Measurements from ENCODE around the gene ZMAT5. TPM values are rescaled to one million over a fixed set of nuclear protein-coding genes. Genes with fewer than 3 reads are reported as not detected.
A peak's percentile ranks its signal among the peaks of the same experiment; 100 is the strongest.

The ZMAT5 gene
- polyA plus RNA-seq, 1 donor (not counting 4 experiments of a cell fraction or from before 2014, with no cell fraction given), result 11.1 TPM

DNA sequence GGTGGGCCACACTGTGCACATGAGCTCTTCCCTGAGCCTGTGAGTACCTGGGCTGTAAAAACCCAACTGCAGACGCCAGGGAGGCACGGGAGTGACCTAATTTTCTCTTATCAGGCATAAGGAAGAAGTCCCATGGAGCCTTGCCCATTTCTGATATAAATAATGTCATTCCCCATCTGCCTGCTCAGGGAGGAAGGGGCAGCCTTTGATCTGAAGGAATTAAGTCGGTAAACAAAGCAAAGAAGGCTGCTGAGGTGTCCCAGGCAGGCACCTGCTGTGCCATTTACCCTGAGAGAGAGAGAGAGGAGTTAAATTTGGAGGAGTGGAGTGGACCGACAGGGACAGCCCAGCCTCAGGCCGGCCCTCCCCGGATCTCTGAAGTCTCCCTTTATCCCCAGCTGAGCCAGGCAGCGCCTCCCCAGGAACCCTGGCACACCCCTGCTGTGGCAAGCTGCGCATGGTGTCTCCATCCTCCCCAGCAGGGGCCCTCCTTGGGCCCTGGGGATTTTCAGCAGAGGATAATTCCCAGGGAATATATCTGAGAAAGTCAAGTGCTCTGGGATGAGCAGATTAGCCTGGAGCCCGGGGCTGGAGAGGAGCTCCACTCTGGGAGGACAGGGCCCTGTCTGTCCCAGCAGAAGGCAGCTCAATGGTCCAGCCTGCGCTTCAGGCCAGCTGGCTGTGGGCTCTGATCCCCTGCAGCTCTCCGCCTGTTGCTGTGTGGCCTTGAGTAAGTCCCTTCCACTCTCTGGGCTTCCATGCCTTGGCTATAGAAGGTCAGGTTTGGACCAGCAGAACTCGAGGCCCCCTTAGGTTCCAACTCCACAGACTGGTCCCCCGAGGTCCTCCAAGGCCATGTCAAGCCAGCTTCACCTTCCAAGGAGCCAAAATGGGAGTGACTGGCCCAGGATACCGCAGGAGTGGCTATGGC is 64.5 kb downstream of the ZMAT5 start:
- H3K79me2 ChIP-seq (ENCODE audit: control insufficient read depth, insufficient read depth, low read length), result no peaks in the 10 kb centered on the region
- FAIRE-seq, result no peak
- H3K4me1 ChIP-seq (ENCODE audit: control insufficient read depth, extremely low read depth, insufficient read depth, low read length), result peaks cover 15% of the 10 kb centered on the region
- no peak overlapping the region for H3K9ac ChIP-seq (ENCODE audit: control insufficient read depth, extremely low read depth, insufficient read depth, low read length)
- dilution Hi-C loops (cut with MboI; ENCODE audit: extremely low pct_ligation_motif_present, low sequenced_read_pairs), result no loop called here
- H4K20me1 ChIP-seq (ENCODE audit: control insufficient read depth, extremely low read depth, insufficient read depth, low read length), result peaks cover 2% of the 10 kb centered on the region
- no peak overlapping the region for H3K4me2 ChIP-seq (ENCODE audit: control insufficient read depth, extremely low read depth, insufficient read depth, low read depth, low read length)
- no peak for DNase-seq (ENCODE audit: low read depth, low spot score)
- H3K27me3 ChIP-seq (ENCODE audit: control insufficient read depth, extremely low read depth, insufficient read depth, low read length), result peaks cover 35% of the 10 kb centered on the region
- no peak overlapping the region for H2AFZ ChIP-seq (ENCODE audit: control insufficient read depth, low read length)
- no peak overlapping the region for H3K4me3 ChIP-seq (ENCODE audit: control insufficient read depth in 2 of 3, extremely low read depth in 1 of 3, insufficient read depth in 2 of 3, low read depth in 1 of 3, low read length in 3 of 3)
- no peaks in the 10 kb centered on the region for H3K9me1 ChIP-seq (ENCODE audit: control insufficient read depth, extremely low read depth, insufficient read depth, low read length)
- no peak for TF ChIP-seq EZH2 (IDR thresholded peaks at IDR 0.05; ENCODE audit: low read length)
- TF ChIP-seq, protein P1, sequence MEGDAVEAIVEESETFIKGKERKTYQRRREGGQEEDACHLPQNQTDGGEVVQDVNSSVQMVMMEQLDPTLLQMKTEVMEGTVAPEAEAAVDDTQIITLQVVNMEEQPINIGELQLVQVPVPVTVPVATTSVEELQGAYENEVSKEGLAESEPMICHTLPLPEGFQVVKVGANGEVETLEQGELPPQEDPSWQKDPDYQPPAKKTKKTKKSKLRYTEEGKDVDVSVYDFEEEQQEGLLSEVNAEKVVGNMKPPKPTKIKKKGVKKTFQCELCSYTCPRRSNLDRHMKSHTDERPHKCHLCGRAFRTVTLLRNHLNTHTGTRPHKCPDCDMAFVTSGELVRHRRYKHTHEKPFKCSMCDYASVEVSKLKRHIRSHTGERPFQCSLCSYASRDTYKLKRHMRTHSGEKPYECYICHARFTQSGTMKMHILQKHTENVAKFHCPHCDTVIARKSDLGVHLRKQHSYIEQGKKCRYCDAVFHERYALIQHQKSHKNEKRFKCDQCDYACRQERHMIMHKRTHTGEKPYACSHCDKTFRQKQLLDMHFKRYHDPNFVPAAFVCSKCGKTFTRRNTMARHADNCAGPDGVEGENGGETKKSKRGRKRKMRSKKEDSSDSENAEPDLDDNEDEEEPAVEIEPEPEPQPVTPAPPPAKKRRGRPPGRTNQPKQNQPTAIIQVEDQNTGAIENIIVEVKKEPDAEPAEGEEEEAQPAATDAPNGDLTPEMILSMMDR (optimal IDR thresholded peaks at IDR 0.05 in 1 of 3, IDR thresholded peaks at IDR 0.05 in 1 of 3, conservative IDR thresholded peaks at IDR 0.05 in 1 of 3; ENCODE audit: extremely low read depth in 1 of 3, insufficient read depth in 2 of 3, low read length in 3 of 3), result peak in 2 of 3 experiments; percentile 30 to 31
- no peak overlapping the region for H3K27ac ChIP-seq (ENCODE audit: control insufficient read depth, insufficient read depth, low read length)
- no peaks in the 10 kb centered on the region for H3K36me3 ChIP-seq (ENCODE audit: control insufficient read depth in 2 of 2, extremely low read depth in 1 of 2, insufficient read depth in 2 of 2, low read length in 2 of 2)
- no peaks in the 10 kb centered on the region for H3K9me3 ChIP-seq (ENCODE audit: control insufficient read depth, low read depth, low read length)

DNA sequence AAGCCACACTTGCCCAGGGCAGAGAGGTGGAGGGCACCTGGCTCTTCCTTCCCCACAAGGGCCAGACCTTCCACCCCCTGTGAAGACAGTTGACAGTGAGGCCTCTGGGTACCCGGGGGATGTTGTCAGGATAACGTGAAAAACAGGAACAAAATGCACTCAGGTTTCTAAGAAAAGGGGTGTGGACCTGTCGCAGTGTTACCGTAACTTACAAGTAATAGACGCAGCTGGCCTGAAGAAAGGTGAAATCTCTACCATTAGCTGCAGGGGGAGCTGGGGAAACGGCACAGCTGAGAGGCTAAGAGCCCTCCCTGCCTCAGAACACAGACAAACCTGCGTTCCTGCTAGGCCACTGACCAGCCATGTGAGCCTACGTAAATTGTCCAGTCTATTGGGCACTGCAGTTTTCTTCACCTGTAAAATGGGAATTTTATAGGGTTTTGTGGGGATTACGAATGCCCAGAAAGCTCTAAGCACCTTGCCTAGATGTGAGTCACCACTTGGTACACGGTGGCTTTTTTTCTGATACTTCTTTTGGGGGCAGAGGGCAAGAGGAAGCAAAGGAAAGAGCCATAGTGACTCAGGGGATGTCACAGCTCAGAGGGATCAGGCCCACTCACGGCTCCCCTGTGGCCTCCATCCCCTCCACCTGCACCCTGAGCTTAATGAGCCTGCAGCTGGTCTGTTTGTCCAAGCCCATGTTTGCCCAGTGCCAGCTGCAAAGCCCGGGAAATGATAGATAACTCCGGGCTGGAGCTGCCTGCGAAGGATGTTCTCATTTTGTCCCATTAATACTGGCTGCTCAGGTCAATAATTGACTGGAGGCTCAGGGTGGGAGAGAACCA is 65.4 kb downstream of the ZMAT5 start:
- no peak for FAIRE-seq
- Histone ChIP-seq H3K4me1 (ENCODE audit: control insufficient read depth, extremely low read depth, insufficient read depth, low read length) (peaks cover 15% of the 10 kb centered on the region), H3K27ac (ENCODE audit: control insufficient read depth, insufficient read depth, low read length) (no peak overlapping the region), H3K9ac (ENCODE audit: control insufficient read depth, extremely low read depth, insufficient read depth, low read length) (no peak overlapping the region), H3K4me3 (ENCODE audit: control insufficient read depth in 2 of 3, extremely low read depth in 1 of 3, insufficient read depth in 2 of 3, low read depth in 1 of 3, low read length in 3 of 3) (no peak overlapping the region), H3K79me2 (ENCODE audit: control insufficient read depth, insufficient read depth, low read length) (no peaks in the 10 kb centered on the region), H3K4me2 (ENCODE audit: control insufficient read depth, extremely low read depth, insufficient read depth, low read depth, low read length) (peak overlapping the region; percentile 42), H2AFZ (ENCODE audit: control insufficient read depth, low read length) (no peak overlapping the region), H3K27me3 (ENCODE audit: control insufficient read depth, extremely low read depth, insufficient read depth, low read length) (peaks cover 26% of the 10 kb centered on the region), H3K9me3 (ENCODE audit: control insufficient read depth, low read depth, low read length) (no peaks in the 10 kb centered on the region), H4K20me1 (ENCODE audit: control insufficient read depth, extremely low read depth, insufficient read depth, low read length) (peaks cover 2% of the 10 kb centered on the region), H3K9me1 (ENCODE audit: control insufficient read depth, extremely low read depth, insufficient read depth, low read length) (no peaks in the 10 kb centered on the region), H3K36me3 (ENCODE audit: control insufficient read depth in 2 of 2, extremely low read depth in 1 of 2, insufficient read depth in 2 of 2, low read length in 2 of 2) (no peaks in the 10 kb centered on the region)
- TF ChIP-seq EZH2 (IDR thresholded peaks at IDR 0.05; ENCODE audit: low read length), result no peak
- TF ChIP-seq, protein P1 (optimal IDR thresholded peaks at IDR 0.05 in 1 of 3, IDR thresholded peaks at IDR 0.05 in 1 of 3, conservative IDR thresholded peaks at IDR 0.05 in 1 of 3; ENCODE audit: extremely low read depth in 1 of 3, insufficient read depth in 2 of 3, low read length in 3 of 3), result peak; percentile 45 to 72 (median 69)
- no peak for DNase-seq (ENCODE audit: low read depth, low spot score)
- dilution Hi-C loops (cut with MboI; ENCODE audit: extremely low pct_ligation_motif_present, low sequenced_read_pairs), result no loop called here
